ENCODE data around the gene C12orf43. TPM values are rescaled to one million over a fixed set of nuclear protein-coding genes. Genes with fewer than 3 reads are reported as not detected.

The C12orf43 gene
- total RNA-seq, 1 donor, result 9.2 TPM

GRCh38 chr12:121011820-121012219 is 4.5 kb downstream of the C12orf43 start:
- H3K4me3 ChIP-seq (ENCODE audit: low read length), result no peak overlapping the region

GRCh38 chr12:121010860-121011259 is 5.4 kb downstream of the C12orf43 start:
- Histone ChIP-seq H3K4me3 (ENCODE audit: low read length) (no peak overlapping the region), H3K27me3 (ENCODE audit: insufficient read depth, low read length) (no peaks in the 10 kb centered on the region), H3K4me1 (ENCODE audit: insufficient read depth, low read length) (peaks cover 4% of the 10 kb centered on the region), H3K9me3 (ENCODE audit: low read depth, low read length) (no peaks in the 10 kb centered on the region)

More at GRCh38 chr12:121011820-121012219, 4.5 kb downstream of the C12orf43 start:
- no peaks in the 10 kb centered on the region for H3K27me3 ChIP-seq (ENCODE audit: insufficient read depth, low read length)
- no peaks in the 10 kb centered on the region for H3K9me3 ChIP-seq (ENCODE audit: low read depth, low read length)
- peaks cover 6% of the 10 kb centered on the region for H3K4me1 ChIP-seq (ENCODE audit: insufficient read depth, low read length)

- Histone ChIP-seq H3K4me3 (ENCODE audit: low read length) (no peak overlapping the region), H3K9me3 (ENCODE audit: low read depth, low read length) (no peaks in the 10 kb centered on the region), H3K27me3 (ENCODE audit: insufficient read depth, low read length) (no peaks in the 10 kb centered on the region), H3K4me1 (ENCODE audit: insufficient read depth, low read length) (no peaks in the 10 kb centered on the region)
Measured at GRCh38 chr12:121009741-121010140, 6.5 kb downstream of the C12orf43 start.

GRCh38 chr12:121008347-121009098 is 7.8 kb downstream of the C12orf43 start:
- Histone ChIP-seq H3K4me1 (ENCODE audit: insufficient read depth, low read length) (no peaks in the 10 kb centered on the region), H3K27me3 (ENCODE audit: insufficient read depth, low read length) (no peaks in the 10 kb centered on the region), H3K9me3 (ENCODE audit: low read depth, low read length) (no peaks in the 10 kb centered on the region), H3K4me3 (ENCODE audit: low read length) (no peak overlapping the region)

GRCh38 chr12:121005346-121005815 is 10.9 kb downstream of the C12orf43 start:
- H3K27me3 ChIP-seq (ENCODE audit: insufficient read depth, low read length), result no peaks in the 10 kb centered on the region
- H3K4me3 ChIP-seq (ENCODE audit: low read length), result no peak overlapping the region
- no peaks in the 10 kb centered on the region for H3K9me3 ChIP-seq (ENCODE audit: low read depth, low read length)
- H3K4me1 ChIP-seq (ENCODE audit: insufficient read depth, low read length), result no peaks in the 10 kb centered on the region

GRCh38 chr12:121004253-121004815 is 12.0 kb downstream of the C12orf43 start:
- H3K9me3 ChIP-seq (ENCODE audit: low read depth, low read length), result no peaks in the 10 kb centered on the region
- no peak overlapping the region for H3K4me3 ChIP-seq (ENCODE audit: low read length)
- no peaks in the 10 kb centered on the region for H3K27me3 ChIP-seq (ENCODE audit: insufficient read depth, low read length)
- H3K4me1 ChIP-seq (ENCODE audit: insufficient read depth, low read length), result no peaks in the 10 kb centered on the region

GRCh38 chr12:121003650-121004049 is 12.6 kb downstream of the C12orf43 start:
- Histone ChIP-seq H3K4me3 (ENCODE audit: low read length) (no peak overlapping the region), H3K27me3 (ENCODE audit: insufficient read depth, low read length) (no peaks in the 10 kb centered on the region), H3K9me3 (ENCODE audit: low read depth, low read length) (no peaks in the 10 kb centered on the region), H3K4me1 (ENCODE audit: insufficient read depth, low read length) (no peaks in the 10 kb centered on the region)

- no peak overlapping the region for H3K4me3 ChIP-seq (ENCODE audit: low read length)
- no peaks in the 10 kb centered on the region for H3K9me3 ChIP-seq (ENCODE audit: low read depth, low read length)
- no peaks in the 10 kb centered on the region for H3K27me3 ChIP-seq (ENCODE audit: insufficient read depth, low read length)
- no peaks in the 10 kb centered on the region for H3K4me1 ChIP-seq (ENCODE audit: insufficient read depth, low read length)
Measured at GRCh38 chr12:121001841-121002483, 14.3 kb downstream of the C12orf43 start.

GRCh38 chr12:121001060-121001459 is 15.2 kb downstream of the C12orf43 start:
- no peaks in the 10 kb centered on the region for H3K4me1 ChIP-seq (ENCODE audit: insufficient read depth, low read length)
- H3K27me3 ChIP-seq (ENCODE audit: insufficient read depth, low read length), result no peaks in the 10 kb centered on the region
- no peak overlapping the region for H3K4me3 ChIP-seq (ENCODE audit: low read length)
- no peaks in the 10 kb centered on the region for H3K9me3 ChIP-seq (ENCODE audit: low read depth, low read length)

- Histone ChIP-seq H3K4me3 (ENCODE audit: low read length) (no peak overlapping the region), H3K27me3 (ENCODE audit: insufficient read depth, low read length) (no peaks in the 10 kb centered on the region), H3K9me3 (ENCODE audit: low read depth, low read length) (no peaks in the 10 kb centered on the region), H3K4me1 (ENCODE audit: insufficient read depth, low read length) (no peaks in the 10 kb centered on the region)
Measured at GRCh38 chr12:121000530-121000929, 15.8 kb downstream of the C12orf43 start.

- Histone ChIP-seq H3K4me3 (ENCODE audit: low read length) (no peak overlapping the region), H3K4me1 (ENCODE audit: insufficient read depth, low read length) (no peaks in the 10 kb centered on the region), H3K27me3 (ENCODE audit: insufficient read depth, low read length) (no peaks in the 10 kb centered on the region), H3K9me3 (ENCODE audit: low read depth, low read length) (no peaks in the 10 kb centered on the region)
Measured at GRCh38 chr12:120999191-121000120, 16.8 kb downstream of the C12orf43 start.

GRCh38 chr12:120998435-120998834 is 17.9 kb downstream of the C12orf43 start:
- H3K27me3 ChIP-seq (ENCODE audit: insufficient read depth, low read length), result no peaks in the 10 kb centered on the region
- H3K9me3 ChIP-seq (ENCODE audit: low read depth, low read length), result no peaks in the 10 kb centered on the region
- no peak overlapping the region for H3K4me3 ChIP-seq (ENCODE audit: low read length)
- H3K4me1 ChIP-seq (ENCODE audit: insufficient read depth, low read length), result no peaks in the 10 kb centered on the region

GRCh38 chr12:120997448-120997847 is 18.8 kb downstream of the C12orf43 start:
- Histone ChIP-seq H3K4me1 (ENCODE audit: insufficient read depth, low read length) (no peaks in the 10 kb centered on the region), H3K27me3 (ENCODE audit: insufficient read depth, low read length) (no peaks in the 10 kb centered on the region), H3K9me3 (ENCODE audit: low read depth, low read length) (no peaks in the 10 kb centered on the region)

GRCh38 chr12:120996133-120996746 is 20.0 kb downstream of the C12orf43 start:
- Histone ChIP-seq H3K27me3 (ENCODE audit: insufficient read depth, low read length) (no peaks in the 10 kb centered on the region), H3K9me3 (ENCODE audit: low read depth, low read length) (no peaks in the 10 kb centered on the region)

More at GRCh38 chr12:120997448-120997847, 18.8 kb downstream of the C12orf43 start:
- no peak overlapping the region for H3K4me3 ChIP-seq (ENCODE audit: low read length)

More at GRCh38 chr12:120996133-120996746, 20.0 kb downstream of the C12orf43 start:
- Histone ChIP-seq H3K4me3 (ENCODE audit: low read length) (no peak overlapping the region), H3K4me1 (ENCODE audit: insufficient read depth, low read length) (no peaks in the 10 kb centered on the region)
